Stromal cell of bone marrow (primary cell): Measurements from ENCODE around the gene TBC1D9B.
A peak's percentile ranks its signal among the peaks of the same experiment; 100 is the strongest.

Source experiments
- DNase-seq: peaks from one replicate; pipeline ENCODE4 v3.0.0-alpha.2; 2012; ENCODE audit warnings: low read depth

TBC1D9B gene

GRCh38 chr5:179869641-179870402, 37.9 kb downstream of the TBC1D9B start:
- DNase-seq = no peak

- DNase-seq = no peak
These were observed 38.6 kb downstream of the TBC1D9B start for GRCh38 chr5:179869101-179869500.

DNA sequence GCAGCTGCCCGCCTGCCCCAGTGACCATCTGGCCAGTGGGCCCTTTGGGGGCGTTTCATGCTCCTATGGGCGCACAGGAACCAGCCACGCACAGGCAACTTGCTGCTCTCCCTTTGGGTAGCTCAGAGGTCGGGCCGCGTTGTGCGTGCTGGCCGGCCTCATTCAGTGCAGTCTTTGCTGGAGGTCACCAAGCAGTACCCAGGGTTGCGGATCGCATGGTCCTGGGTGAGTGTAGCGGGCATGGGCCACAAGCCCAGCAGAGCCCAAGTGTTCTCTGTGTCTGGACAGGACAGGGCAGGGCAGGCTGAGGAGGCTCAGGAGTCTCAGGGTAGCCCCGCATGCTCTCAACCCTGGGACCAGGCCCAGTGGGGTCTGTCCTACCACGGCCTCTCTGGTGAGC, 39.2 kb downstream of the TBC1D9B start:
- no peak for DNase-seq

GRCh38 chr5:179867476-179867875, 40.2 kb downstream of the TBC1D9B start:
- DNase-seq = no peak

- no peak for DNase-seq
These were observed 40.6 kb downstream of the TBC1D9B start for GRCh38 chr5:179867079-179867465.

DNA sequence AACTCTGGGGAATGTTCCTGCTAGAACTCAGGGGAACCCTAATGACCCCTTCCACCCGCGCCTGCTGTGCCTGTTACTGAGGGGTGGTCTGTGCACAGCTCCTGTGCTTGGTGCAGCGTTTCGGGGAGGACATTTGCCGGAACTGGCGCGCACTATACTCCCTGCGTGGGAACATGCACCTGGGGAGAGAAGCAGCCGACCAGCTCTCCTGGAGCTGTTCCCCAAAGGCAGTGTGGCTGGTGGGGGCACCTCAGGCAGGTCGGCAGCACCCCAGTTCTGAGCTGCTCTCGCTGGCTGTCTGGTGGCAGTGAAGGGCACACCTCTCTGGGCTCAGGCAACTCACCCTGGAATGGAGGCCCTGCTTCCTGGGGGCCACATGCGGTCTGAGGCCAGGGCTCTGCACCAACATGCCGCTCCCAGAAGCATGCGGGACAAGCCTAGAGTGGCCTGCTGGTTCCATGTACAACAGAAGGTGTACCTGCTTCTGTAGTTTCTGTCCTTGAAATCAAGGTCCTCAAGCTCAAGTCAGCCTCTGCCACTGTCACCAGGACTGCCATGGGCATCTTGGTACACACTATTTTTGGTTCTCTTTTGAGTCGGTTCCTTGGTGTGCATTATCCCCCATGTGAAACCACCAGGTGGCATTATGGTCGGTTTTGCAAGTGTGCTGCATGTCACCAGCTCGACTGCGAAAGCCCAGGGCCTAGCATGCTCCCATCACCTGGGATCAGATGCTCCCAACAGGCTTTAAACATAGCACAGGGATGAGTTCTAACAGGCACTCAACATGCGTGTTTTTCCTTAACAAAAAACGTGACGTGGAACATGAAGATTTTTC, 41.2 kb downstream of the TBC1D9B start:
- DNase-seq = no peak

DNA sequence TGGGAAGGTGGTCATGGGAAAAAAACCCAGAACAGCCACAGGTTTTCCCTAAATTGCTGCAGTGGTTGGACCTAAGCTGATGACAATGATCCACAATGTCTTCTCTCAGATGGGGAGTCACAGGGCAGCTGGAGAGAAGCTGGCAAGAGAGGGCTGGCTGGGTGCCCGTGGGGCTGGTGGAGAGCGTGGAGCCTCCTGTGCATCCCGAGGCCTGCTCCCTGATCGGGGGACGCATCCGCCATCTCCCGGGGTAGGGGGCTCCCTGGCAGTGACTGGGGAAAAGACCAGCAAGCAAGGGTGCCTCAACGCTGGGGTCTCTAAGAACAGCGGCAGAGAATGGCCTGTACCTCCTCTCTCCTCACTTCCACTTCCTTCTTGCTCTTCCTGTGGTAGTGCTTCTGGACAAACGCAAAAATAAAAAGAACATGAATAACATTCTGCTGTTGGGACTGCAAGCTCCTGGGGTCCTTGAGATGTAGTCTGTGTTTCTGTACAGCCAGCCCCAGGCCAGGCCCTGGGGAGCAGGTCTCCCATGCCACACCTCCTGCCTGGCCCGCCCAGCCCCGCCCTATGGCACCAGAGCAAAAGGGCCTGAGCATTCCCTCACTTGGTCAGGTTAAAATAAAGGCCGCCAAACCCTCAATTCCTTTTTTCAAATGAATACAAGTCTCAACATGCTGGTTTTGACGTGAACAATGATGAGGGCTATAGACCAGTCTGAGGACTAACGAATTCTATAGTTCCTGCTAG, 42.0 kb downstream of the TBC1D9B start:
- no peak for DNase-seq

GRCh38 chr5:179864686-179865085, 43.0 kb downstream of the TBC1D9B start:
- DNase-seq = no peak

DNA sequence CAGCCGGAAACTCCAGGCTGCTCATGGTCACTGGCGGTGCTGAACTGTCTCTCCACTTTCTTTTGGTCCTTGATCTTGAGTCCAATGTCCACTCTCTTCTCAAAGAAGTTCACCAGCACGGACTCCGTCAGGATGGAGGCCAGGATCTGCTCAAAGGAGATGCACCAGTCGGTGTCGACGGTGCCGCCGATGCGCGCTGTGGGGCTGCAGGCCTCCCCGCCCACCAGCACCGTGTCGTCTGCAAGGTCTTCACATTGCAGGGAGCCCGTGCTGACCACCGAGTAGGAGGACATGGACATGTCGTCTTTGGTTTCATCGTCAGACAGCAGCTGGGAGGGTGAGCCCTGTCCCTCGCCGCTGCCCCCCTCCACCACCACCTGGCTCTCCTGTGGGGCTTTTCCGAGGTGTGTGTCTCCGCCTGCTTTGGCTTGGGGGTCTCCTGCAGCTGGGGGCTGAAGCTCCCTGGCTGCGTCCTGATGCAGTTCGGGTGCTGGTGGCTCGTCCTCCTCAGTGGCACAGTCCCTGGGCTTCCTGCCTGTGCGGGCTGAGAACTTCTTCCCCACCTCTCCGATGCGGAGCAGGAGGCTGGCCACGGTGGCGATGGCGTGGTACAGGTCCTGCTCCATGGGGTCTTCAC, 44.1 kb downstream of the TBC1D9B start:
- DNase-seq = no peak

DNA sequence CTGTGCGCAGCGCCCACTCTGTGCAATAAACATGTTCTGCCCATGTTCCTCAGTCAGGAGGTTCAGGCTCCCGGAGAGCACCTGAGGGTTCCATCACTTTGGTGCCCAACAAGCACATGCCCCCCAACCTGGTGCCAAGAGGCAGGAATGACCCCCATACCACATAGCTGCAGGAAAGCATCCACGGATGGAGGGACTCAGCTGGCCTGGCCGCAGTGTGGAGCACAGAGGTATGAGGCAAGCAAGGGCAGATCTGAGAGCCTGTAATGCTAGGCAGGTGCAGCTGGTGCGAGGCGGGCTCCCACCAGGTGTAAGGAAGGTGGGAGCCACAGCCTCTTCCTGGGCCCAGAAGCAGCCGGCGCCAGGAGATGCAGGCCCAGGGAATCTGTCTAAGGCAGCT, 44.8 kb downstream of the TBC1D9B start:
- no peak for DNase-seq

DNA sequence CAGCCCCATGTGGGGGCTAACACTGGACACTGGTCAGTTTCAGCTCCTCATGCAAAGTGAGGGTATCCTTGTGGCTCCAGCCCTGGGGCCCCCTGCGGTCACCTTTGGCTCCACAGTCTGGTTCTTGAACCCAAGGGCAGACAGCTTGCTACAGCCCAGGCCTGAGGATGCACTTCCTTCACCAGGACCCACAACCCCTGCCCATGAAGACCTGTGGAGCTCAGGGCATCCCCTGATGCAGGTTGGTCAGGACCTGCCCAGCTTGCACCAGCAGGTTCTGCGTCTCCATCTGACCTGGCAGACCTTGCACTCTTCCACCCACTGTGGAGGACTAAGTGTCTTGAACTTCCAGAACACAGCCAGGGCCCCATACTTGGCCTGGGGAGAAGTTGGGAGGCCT, 45.4 kb downstream of the TBC1D9B start:
- DNase-seq = no peak

GRCh38 chr5:179860301-179860700, 47.4 kb downstream of the TBC1D9B start:
- DNase-seq = no peak

GRCh38 chr5:179858586-179859427, 48.9 kb downstream of the TBC1D9B start, which contains the start of gene MRNIP:
Gene MRNIP (minus strand): TSS chr5:179858817. CDS start chr5:179858796, 21 bp downstream.
- peak; percentile 91 for DNase-seq

DNA sequence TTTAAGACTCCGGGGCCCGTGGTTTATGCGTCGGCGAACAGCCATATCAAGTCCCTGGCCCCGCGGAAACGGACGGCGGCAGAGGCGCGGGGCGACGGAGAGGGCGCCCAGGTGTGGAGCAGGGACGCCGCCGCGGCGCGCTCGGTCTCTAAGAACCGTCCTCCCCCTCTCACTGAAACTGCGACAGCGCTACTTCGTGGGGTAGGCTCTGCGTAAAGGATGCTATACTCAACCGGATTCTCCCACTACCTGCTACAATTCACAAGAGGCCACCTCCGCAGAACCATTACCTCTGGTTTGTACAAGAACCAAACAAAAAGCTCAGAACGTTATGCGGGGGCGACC, 49.5 kb downstream of the TBC1D9B start:
- DNase-seq = no peak

GRCh38 chr5:179854356-179854755, 53.3 kb downstream of the TBC1D9B start:
- no peak for DNase-seq

GRCh38 chr5:179852993-179853547, 54.6 kb downstream of the TBC1D9B start:
- DNase-seq = no peak

- DNase-seq = no peak
These were observed 66.1 kb downstream of the TBC1D9B start for GRCh38 chr5:179841621-179842020.

DNA sequence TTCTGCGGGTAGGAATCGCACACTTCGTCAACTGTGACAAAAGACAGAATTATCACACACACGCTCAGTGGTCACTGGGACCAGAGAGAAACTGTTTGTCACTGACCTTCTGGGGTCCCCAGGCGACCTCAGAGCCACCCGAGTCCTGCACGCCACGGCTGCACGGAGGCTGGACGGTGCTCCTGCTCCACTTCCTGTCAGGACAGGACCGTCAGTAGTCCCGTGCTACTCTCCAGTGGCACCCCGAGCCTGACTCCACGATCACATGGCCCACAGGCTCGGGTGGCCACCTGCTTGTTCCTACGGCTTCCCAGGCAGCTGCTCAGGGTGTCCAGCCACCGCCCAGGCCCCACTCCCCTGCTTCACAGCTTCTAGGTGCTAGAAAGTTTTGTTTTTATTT, 66.9 kb downstream of the TBC1D9B start:
- DNase-seq = no peak

DNA sequence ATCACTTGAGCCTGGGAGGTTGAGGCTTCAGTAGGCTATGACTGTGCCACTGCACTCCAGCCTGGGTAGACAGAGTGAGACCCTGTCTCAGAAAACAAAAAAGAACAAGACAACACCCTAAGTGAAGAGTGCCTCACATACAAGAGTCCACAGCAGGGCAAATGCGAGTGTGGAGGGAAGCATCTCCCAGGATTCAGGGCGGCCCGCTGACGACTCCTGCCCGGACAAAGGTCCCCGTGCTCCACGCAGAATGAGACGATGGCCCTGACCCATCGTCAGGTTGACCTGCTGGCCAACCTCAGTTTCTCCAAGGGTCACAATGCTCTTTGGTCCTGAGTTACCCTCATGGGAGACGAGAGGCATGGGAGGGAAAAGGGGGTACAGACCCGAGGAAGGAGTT, 67.4 kb downstream of the TBC1D9B start:
- no peak for DNase-seq

- DNase-seq = no peak
These were observed 68.1 kb downstream of the TBC1D9B start for GRCh38 chr5:179839328-179840256.
